ENCODE data around the gene B4GALT1.
"Not testable (repeated sequence)": the region's sequence is repeated elsewhere in the genome, so short reads cannot be mapped to it uniquely, and the experiment has no call there.

The B4GALT1 gene

GRCh38 chr9:33161011-33161588 lies 6.0 kb downstream of the B4GALT1 start:
- DNase-seq = peak; percentile 66 to 71

- not testable (repeated sequence) for DNase-seq
Observed at GRCh38 chr9:33160446-33160845, 6.7 kb downstream of the B4GALT1 start.

GRCh38 chr9:33159777-33160127 lies 7.4 kb downstream of the B4GALT1 start:
- DNase-seq = peak; percentile 78 to 81

- DNase-seq = no peak
Observed at GRCh38 chr9:33158843-33159776, 8.0 kb downstream of the B4GALT1 start.

- DNase-seq = no peak
Observed at GRCh38 chr9:33157960-33158842, 8.9 kb downstream of the B4GALT1 start.

GRCh38 chr9:33155393-33155792 lies 11.7 kb downstream of the B4GALT1 start:
- no peak for DNase-seq

DNA sequence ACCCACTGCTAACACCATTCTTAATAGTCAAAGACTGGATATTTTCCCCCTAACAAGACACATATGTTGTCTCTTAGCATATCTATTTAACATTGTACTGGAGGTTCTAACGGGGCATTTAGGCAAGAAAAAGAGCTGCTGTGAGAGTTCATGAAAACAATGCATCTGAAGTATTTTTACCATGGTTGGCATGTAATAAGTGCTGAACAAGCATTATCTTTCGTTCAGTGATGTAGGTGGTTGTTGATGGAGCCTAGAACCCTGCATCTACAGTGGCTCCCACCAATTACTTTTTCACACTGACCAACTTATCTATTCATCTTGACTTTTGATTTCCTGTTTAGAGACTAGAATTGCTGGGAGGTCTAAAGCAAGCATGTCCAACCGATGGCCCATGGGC lies 12.8 kb downstream of the B4GALT1 start:
- DNase-seq = no peak

GRCh38 chr9:33153666-33154065 lies 13.5 kb downstream of the B4GALT1 start:
- DNase-seq = no peak

- DNase-seq = no peak
Observed at GRCh38 chr9:33153001-33153400, 14.1 kb downstream of the B4GALT1 start.

- DNase-seq = no peak
Observed at GRCh38 chr9:33151601-33152000, 15.5 kb downstream of the B4GALT1 start.

DNA sequence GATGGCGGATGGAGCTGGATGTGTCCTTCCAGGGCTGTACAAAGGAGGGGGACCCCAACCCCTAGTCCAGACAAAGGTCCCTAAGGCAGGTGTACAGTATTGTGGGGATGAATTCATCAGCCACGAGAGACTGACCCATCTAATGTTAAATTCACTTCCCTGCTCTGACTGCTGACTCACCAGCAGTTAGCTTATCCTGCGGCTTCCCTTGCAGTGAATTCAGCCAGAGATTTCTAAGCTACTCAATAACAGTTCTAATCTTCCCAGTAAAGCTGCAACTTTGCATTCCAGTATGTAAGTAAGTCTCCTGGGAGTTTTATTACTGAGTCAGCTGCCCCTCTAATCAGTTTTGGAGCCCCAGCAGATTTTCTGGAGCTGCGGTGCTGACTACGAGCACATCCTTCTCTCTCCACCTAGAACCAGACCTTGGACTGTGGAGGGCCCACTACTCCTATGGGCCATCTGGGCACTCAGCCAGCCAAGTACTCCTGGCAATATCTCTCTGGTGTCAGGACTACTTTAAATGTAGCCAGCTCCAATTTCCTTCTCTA lies 16.1 kb downstream of the B4GALT1 start:
- peak; percentile 11 to 14 for DNase-seq

DNA sequence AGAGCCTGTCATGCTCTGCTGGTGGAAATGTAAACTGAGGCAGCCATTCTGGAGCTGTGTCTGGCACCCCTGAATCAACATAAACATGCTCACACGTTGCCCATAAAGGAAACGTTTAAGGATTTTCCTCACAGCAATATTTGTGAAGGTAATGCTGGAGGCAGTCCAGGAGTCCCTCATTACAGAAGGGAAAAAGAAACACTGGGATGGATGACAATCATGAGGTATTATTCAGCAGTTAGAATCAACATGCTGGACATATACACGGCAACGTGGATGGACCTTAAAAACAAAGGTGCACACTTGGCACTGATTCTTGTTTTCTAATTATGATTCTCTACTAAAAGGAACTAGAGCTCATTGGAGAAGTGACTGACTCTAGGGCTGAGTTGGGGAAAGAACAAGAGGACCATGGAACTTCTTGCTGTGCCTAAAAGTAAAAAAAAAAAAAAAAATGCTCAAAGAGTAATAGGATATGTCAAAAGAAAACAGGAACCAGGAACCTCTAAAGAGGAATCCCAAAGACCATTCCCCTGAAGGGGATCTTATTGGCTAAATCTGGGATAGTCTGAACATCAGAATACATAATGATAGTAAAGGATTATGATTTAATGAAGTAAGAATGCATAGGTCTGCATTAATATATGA lies 18.6 kb downstream of the B4GALT1 start:
- no peak for DNase-seq

DNA sequence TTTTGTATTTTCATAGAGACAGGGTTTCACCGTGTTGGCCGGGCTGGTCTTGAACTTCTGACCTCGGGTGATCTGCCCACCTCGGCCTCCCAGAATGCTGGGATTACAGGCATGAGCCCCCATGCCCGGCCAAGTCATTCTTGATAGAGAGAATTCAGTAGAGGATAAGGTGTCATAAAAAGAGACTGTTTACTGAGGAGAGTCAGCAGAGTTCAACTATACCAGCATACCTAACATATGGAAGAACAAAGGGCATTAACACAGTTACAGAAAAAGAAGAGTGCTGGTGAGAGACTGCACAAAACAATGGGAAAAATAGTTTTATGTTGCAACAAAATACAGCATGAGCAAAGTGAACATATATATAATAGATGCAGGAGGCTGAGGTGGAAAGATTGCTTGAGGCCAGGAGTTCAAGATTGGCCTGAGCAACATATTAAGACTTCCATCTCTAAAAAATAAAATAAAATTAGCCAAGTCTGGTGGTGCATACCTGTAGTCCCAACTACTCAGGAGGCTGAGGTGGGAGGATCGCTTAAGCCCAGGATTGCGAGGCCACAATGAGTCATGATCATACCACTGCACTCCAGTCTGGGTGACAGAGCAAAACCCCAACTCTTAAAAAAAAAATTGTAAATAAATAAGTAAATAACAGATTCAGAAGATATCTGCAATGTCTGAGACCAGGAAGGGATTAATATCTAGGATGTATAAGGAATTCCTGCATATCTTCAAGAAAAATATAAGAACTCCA lies 19.5 kb downstream of the B4GALT1 start:
- peak in 1 of 2 experiments; percentile 16 for DNase-seq

GRCh38 chr9:33146298-33146697 lies 20.8 kb downstream of the B4GALT1 start:
- peak in 1 of 2 experiments; percentile 10 for DNase-seq

DNA sequence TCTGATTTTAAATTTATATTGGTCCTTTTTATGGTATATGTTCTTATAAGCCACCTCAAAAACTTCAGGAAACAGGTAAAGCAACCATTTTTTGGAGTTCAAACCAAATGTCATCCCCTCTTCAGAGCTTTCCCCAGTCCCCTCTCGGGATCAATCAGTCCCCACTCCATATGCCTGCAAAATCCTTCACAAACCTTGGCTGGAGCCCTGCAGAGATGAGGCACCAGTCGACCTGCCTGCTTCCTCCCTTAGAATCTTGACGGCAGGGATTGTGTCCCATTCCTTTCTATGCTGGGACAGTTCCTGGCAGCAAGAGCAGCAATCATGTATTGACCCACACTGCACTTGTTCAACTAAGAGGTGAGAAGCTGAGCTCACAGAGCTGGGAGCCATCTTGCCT lies 22.6 kb downstream of the B4GALT1 start:
- no peak for DNase-seq

DNA sequence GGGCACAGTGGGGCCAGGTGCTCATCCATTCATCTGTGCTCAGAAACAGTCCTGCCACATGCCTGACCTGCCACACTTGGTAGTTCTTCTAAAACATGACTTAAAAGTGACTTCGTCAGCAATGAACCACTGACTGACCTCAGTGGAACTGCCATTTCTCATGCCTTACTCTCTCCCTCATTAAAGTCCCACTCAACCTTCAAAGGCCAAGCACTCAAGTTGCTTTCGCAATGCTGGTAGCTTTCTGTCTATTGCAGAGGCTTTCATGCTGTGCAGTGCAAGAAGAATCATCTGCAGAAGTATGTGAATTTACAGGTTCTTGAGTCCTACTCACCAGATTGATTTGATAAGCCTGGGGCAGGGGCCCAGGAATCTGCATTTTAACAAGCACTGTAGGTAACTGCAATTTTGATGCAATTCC lies 23.9 kb downstream of the B4GALT1 start:
- DNase-seq = no peak

GRCh38 chr9:33142535-33142934 lies 24.6 kb downstream of the B4GALT1 start:
- no peak for DNase-seq

- peak in 1 of 2 experiments; percentile 48 for DNase-seq
Observed at GRCh38 chr9:33140401-33141360, 26.5 kb downstream of the B4GALT1 start.

GRCh38 chr9:33139421-33140228 lies 27.5 kb downstream of the B4GALT1 start:
- no peak for DNase-seq

DNA sequence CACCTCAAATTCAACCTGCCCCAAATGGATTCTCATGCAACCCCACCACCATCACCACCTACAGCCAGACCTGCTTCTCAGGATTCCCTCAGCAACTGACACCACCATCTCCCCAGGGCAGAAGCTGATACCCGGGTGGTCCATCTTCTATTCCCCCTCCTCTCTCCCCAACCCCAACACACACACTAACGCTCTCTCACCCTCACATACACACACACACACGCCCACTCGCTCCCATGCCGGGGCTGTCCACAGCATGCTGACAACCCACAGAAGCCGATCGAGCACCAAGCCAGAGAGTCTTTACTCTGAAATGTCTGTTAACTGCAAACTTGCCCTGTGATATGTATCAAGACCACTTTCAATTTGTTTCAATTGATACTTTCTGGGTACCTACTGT lies 28.4 kb downstream of the B4GALT1 start:
- no peak for DNase-seq

Measured in activated T-cell treated with anti-CD3 and anti-CD28 coated beads, Interleukin-2, amount 50 U/mL, for 48 hours (primary cell).